SU-DHL-6 (cell line): ENCODE measurements around the gene CES4A.

Source experiments
- CTCF ChIP-seq: fragments of 200-600 bp; sonication (generic); IDR thresholded peaks from one replicate; pipeline ENCODE4 v1.5.1; 2017; ENCODE audit warnings: antibody characterized with exemption, mild to moderate bottlenecking, low read length, moderate library complexity; ENCODE audit not compliant: insufficient read depth, poor library complexity, severe bottlenecking
- EZH2phosphoT487 ChIP-seq: fragments of 200-600 bp; sonication (generic), shearing (Covaris generic); conservative IDR thresholded peaks from 2 replicates; pipeline ENCODE4 v1.6.1; 2018; ENCODE audit warnings: mild to moderate bottlenecking, antibody characterized with exemption, low read length, moderate library complexity, mixed read lengths

DNA sequence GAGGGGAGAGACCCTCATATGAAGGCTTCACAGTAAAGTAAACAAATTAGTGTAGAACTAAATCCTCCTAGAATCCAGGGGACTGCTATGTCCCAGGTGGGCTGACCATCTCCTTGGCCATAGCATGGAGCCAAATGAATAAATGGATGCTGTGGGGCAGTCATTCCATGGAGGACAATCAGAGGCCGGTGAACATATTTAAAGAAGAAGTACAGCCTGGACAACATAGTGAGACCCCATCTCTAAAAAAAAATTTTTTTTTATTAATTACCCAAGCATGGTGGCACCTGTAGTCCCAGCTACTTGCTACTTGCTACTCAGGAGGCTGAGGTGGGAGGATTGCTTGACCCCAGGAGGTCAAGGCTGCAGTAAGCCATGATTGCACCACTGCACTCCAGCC, 35.3 kb downstream of the CES4A start:
- no peak for TF ChIP-seq CTCF
- no peak for TF ChIP-seq EZH2phosphoT487
